Measurements from ENCODE around the gene SULT1C2.

The SULT1C2 gene

GRCh38 chr2:108309903-108310302 is 21.2 kb downstream of the SULT1C2 start:
- TF ChIP-seq SIN3A (IDR thresholded peaks at IDR 0.05; ENCODE audit: borderline replicate concordance, insufficient read depth, low read length) (no peak), FOXP2 (optimal IDR thresholded peaks at IDR 0.05; ENCODE audit: borderline replicate concordance, extremely low read depth, extremely low read length, insufficient read depth) (no peak), REST (IDR thresholded peaks at IDR 0.05; ENCODE audit: insufficient read depth in 1 of 2, low read depth in 2 of 2, low read length in 2 of 2) (no peak), TAF1 (IDR thresholded peaks at IDR 0.05; ENCODE audit: borderline replicate concordance, insufficient read depth, low read length) (no peak), POLR2AphosphoS5 (IDR thresholded peaks at IDR 0.05; ENCODE audit: low read depth, low read length) (no peak)

GRCh38 chr2:108314586-108315296 is 26.0 kb downstream of the SULT1C2 start:
- TF ChIP-seq SIN3A (IDR thresholded peaks at IDR 0.05; ENCODE audit: borderline replicate concordance, insufficient read depth, low read length) (no peak), TAF1 (IDR thresholded peaks at IDR 0.05; ENCODE audit: borderline replicate concordance, insufficient read depth, low read length) (no peak), FOXP2 (optimal IDR thresholded peaks at IDR 0.05; ENCODE audit: borderline replicate concordance, extremely low read depth, extremely low read length, insufficient read depth) (no peak), REST (IDR thresholded peaks at IDR 0.05; ENCODE audit: insufficient read depth in 1 of 2, low read depth in 2 of 2, low read length in 2 of 2) (no peak)

GRCh38 chr2:108315444-108315934 is 26.8 kb downstream of the SULT1C2 start:
- TF ChIP-seq FOXP2 (optimal IDR thresholded peaks at IDR 0.05; ENCODE audit: borderline replicate concordance, extremely low read depth, extremely low read length, insufficient read depth) (no peak), TAF1 (IDR thresholded peaks at IDR 0.05; ENCODE audit: borderline replicate concordance, insufficient read depth, low read length) (no peak), SIN3A (IDR thresholded peaks at IDR 0.05; ENCODE audit: borderline replicate concordance, insufficient read depth, low read length) (no peak), REST (IDR thresholded peaks at IDR 0.05; ENCODE audit: insufficient read depth in 1 of 2, low read depth in 2 of 2, low read length in 2 of 2) (no peak), POLR2AphosphoS5 (IDR thresholded peaks at IDR 0.05; ENCODE audit: low read depth, low read length) (no peak)

GRCh38 chr2:108316033-108316432 is 27.3 kb downstream of the SULT1C2 start:
- TF ChIP-seq SIN3A (IDR thresholded peaks at IDR 0.05; ENCODE audit: borderline replicate concordance, insufficient read depth, low read length) (no peak), REST (IDR thresholded peaks at IDR 0.05; ENCODE audit: insufficient read depth in 1 of 2, low read depth in 2 of 2, low read length in 2 of 2) (no peak), POLR2AphosphoS5 (IDR thresholded peaks at IDR 0.05; ENCODE audit: low read depth, low read length) (no peak), FOXP2 (optimal IDR thresholded peaks at IDR 0.05; ENCODE audit: borderline replicate concordance, extremely low read depth, extremely low read length, insufficient read depth) (no peak), TAF1 (IDR thresholded peaks at IDR 0.05; ENCODE audit: borderline replicate concordance, insufficient read depth, low read length) (no peak)

All from PFSK-1 (cell line).